Right cardiac atrium (tissue), 5 donors: ENCODE measurements around the gene SAFB. TPM values are rescaled to one million over a fixed set of nuclear protein-coding genes. Genes with fewer than 3 reads are reported as not detected.
"Not testable (repeated sequence)": the region's sequence is repeated elsewhere in the genome, so short reads cannot be mapped to it uniquely, and the experiment has no call there.

Experiments used
- ATAC-seq, 2 donors: fragments of 200-7000 bp; cut with Tn5 transposase; one replicate each; pipeline versions ENCODE4 v1.8.0 to v1.9.1; 2020; ENCODE audit warnings: moderate library complexity in 2 of 2, mild to moderate bottlenecking in 1 of 2
- DNase-seq, 3 donors: peaks; one replicate each; pipeline ENCODE4 v3.0.0-alpha.2; 2020
- H3K27ac ChIP-seq: one replicate; pipeline ENCODE4 v1.5.1; 2013; ENCODE audit warnings: mild to moderate bottlenecking, low read length, control low read depth, moderate library complexity
- H3K27me3 ChIP-seq: one replicate; pipeline ENCODE4 v1.6.1; 2013; ENCODE audit not compliant: control insufficient read depth, insufficient read depth
- H3K4me1 ChIP-seq: one replicate; pipeline ENCODE4 v1.6.1; 2013; ENCODE audit warnings: low read length; ENCODE audit not compliant: control insufficient read depth, insufficient read depth
- H3K4me3 ChIP-seq: one replicate; pipeline ENCODE4 v1.5.1; 2013; ENCODE audit warnings: low read length, control low read depth
- H3K9me3 ChIP-seq: one replicate; pipeline ENCODE4 v1.6.1; 2013; ENCODE audit warnings: low read length; ENCODE audit not compliant: control insufficient read depth
- WGBS: extraction: QIAGEN DNeasy Blood & Tissue Kit; methylation state at CpG from one replicate; pipeline ENCODE4 v1.1.7; 2013; 5-methylcytosine and 5-hydroxymethylcytosine counted together
- intact Hi-C, 4 donors: fragments of 100-400 bp; cut with DNase I; formaldehyde crosslinking; loops; one replicate each; pipeline versions ENCODE4 v1.11.0 to v1.14.0; 2022 to 2023
- polyA plus RNA-seq: library from polyadenylated mRNA; stranded (reverse); fragments of 200-250 nt; gene quantifications from one replicate; pipeline ENCODE4 v1.2.3, GENCODE V29; 2013
- total RNA-seq, 4 donors: library from RNA; stranded (reverse); fragmentation: NEBNext Ultra II Directional; extraction: Animal tissue kit (Norgen Biotek cat#: 25700); gene quantifications; one replicate each; pipeline ENCODE4 v1.2.1, GENCODE V29; 2021
- donor health status: healthy with polysubstance abuse.
- donor health status: DM: no; HTN: yes; CAD: no.
- donor health status: DM: no; HTN: no; CAD: no.
- donor health status: DM: no; HTN: yes; CAD: no; lungs with severe emphysema.
- donor health status: DM: yes; HTN: yes; CAD: no.

Gene SAFB
- total and polyA plus RNA-seq, 5 donors = 48.4 to 65.0 (median 61.7) TPM

DNA sequence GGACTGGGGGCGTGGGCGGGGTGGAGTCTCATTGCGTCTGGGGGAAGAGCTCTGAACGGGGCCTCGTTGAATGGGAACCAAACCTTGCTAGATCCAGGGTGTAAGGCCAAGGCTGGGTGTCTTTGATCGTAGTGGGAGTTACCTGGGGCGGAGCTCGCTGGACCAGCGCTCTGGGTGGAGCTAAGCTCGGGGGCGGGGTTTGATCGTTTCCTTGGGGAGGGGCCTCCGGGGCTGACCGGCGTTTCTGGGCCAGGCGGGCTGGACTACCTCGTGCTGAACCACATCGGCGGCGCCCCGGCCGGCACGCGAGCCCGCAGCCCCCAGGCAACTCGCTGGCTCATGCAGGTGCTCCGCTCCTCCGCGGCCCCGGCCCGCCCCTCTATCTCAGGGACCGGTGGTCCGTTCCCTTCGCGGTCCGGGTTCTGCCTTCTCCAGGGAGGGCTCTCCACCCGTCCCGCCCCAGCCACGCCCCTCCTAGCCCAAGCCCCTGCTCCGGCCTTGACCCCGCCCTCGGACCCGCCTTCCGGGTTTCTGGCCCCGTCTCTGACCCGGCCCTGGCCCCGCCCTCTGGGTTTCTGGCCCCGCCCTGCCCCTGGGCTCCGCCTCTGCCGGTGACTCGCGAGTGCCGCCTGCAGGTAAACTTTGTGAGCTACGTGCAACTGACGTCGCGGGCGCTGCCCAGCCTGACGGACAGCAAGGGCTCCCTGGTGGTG is 63.9 kb downstream of the SAFB start:
- Histone ChIP-seq H3K4me3 (peak overlapping the region; percentile 45), H3K27me3 (no peaks in the 10 kb centered on the region), H3K27ac (peak overlapping the region; percentile 22), H3K9me3 (no peaks in the 10 kb centered on the region), H3K4me1 (peaks cover under 1% of the 10 kb centered on the region)
- ATAC-seq (peak; percentile 86 to 88), DNase-seq (peak; percentile 100)
- 1% methylated on average over 59 of the region's 59 CpGs for WGBS
- intact Hi-C loops = no loop called here

DNA sequence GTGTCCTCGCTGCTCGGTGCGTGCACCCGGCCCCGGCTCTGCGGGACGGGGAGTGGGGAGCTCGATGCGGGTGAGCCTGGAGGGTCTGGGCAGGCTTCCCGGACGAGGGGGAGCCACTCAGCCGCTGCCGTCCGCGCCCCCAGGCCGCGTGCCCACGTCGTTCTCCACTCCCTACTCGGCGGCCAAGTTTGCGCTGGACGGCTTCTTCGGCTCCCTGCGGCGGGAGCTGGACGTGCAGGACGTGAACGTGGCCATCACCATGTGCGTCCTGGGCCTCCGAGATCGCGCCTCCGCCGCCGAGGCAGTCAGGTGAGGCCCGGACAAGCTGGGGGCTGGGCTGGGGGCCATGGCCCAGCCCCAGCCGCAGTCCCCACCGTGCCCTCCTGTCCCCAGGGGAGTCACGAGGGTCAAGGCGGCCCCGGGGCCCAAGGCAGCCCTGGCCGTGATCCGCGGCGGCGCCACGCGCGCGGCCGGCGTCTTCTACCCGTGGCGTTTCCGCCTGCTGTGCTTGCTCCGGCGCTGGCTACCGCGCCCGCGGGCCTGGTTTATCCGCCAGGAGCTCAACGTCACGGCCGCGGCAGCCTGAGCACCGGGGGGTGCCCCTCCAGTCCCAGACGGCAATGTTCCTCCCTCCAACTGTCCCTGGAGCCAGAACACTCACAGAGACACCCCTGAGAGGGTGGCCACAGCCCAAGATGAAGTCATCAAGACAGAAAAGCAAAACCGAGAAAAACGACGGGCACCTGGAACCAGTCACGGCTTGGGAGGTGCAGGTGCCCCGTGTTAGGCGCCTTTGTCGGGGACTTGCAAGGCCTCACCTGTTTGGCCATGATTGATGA is 64.7 kb downstream of the SAFB start:
- DNase-seq (peak in 2 of 3 donors; percentile 43 to 69), ATAC-seq (no peak)
- Histone ChIP-seq H3K27me3 (no peaks in the 10 kb centered on the region), H3K27ac (no peak overlapping the region), H3K4me1 (peaks cover 7% of the 10 kb centered on the region), H3K4me3 (peak overlapping the region; percentile 6), H3K9me3 (no peaks in the 10 kb centered on the region)
- WGBS = 48% methylated on average over 76 of the region's 76 CpGs
- intact Hi-C loops = no loop called here

GRCh38 chr19:5688262-5688881 is 65.5 kb downstream of the SAFB start:
- peak; percentile 18 to 56 (median 41) for DNase-seq
- H3K27me3 ChIP-seq, H3K4me1 ChIP-seq, H3K4me3 ChIP-seq, ATAC-seq, intact Hi-C loops, H3K27ac ChIP-seq, H3K9me3 ChIP-seq: not testable (repeated sequence)
- WGBS = 95% methylated on average over 13 of the region's 13 CpGs

DNA sequence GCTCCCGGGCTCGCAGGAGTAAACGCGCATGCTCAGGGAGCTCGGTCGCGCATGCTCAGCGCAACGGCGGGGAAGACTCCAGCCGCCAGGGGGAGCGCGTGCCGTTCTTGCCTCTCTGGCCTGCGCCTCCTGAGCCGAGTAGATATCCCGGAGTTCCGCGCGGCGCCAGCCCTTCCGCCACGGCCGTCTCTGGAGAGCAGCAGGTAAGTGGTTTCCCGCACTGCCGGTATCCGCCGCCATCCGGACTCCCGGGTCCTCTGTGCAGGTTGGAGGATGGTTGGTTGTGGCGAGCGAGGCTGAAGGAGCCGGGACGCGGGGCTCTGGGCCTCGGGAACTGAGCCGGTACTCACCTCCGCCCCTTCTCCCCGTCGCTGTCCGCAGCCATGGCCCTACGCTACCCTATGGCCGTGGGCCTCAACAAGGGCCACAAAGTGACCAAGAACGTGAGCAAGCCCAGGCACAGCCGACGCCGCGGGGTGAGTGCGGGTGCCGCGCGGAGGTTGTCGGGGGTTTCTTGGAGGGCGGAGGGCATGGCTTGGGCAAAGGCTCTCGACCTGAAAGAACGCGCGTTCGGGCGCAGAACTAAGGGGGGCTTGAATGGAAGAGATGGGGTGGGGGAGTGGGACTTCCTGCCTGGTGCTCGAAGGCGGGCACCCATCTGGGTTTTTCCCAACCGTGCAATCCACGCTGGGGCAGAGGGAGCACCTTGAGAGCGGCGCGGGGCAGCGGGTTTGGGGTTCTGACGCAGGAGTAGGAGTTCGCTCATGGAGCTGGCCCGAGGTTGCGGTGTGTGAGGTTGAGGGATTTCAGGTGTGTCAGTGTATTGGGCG is 67.5 kb downstream of the SAFB start, which contains the start of gene RPL36:
TSS of gene RPL36 (plus strand) at position 171 of the 830 bp plus-strand sequence. CDS start at position 384, 213 bp downstream.
- H3K4me3 ChIP-seq = peak within 1 kb of the TSS; percentile 53
- DNase-seq (peak; percentile 98 to 100 (median 99)), ATAC-seq (peak; percentile 68 to 80)
- intact Hi-C loops = no loop called here
- no peaks in the 10 kb centered on the region for H3K27me3 ChIP-seq
- no peaks in the 10 kb centered on the region for H3K9me3 ChIP-seq
- WGBS = under 1% methylated on average over 73 of the region's 73 CpGs
- peak within 1 kb of the TSS; percentile 89 for H3K27ac ChIP-seq
- H3K4me1 ChIP-seq = peaks cover 7% of the 10 kb centered on the region

- WGBS = 3% methylated on average over 54 of the region's 54 CpGs
- H3K27ac ChIP-seq = peak overlapping the region; percentile 89
- peak overlapping the region; percentile 53 for H3K4me3 ChIP-seq
- peaks cover 7% of the 10 kb centered on the region for H3K4me1 ChIP-seq
- DNase-seq (peak; percentile 86 to 93 (median 93)), ATAC-seq (peak; percentile 12 to 43)
- H3K9me3 ChIP-seq = no peaks in the 10 kb centered on the region
- intact Hi-C loops = no loop called here
- H3K27me3 ChIP-seq = no peaks in the 10 kb centered on the region
These were observed 68.3 kb downstream of the SAFB start for GRCh38 chr19:5690955-5691821.

- ATAC-seq (no peak), DNase-seq (peak in 2 of 3 donors; percentile 65 to 69)
- no peaks in the 10 kb centered on the region for H3K9me3 ChIP-seq
- intact Hi-C loops = no loop called here
- H3K27me3 ChIP-seq = no peaks in the 10 kb centered on the region
- WGBS = 48% methylated on average over 42 of the region's 42 CpGs
- H3K4me3 ChIP-seq = no peak overlapping the region
- peaks cover 7% of the 10 kb centered on the region for H3K4me1 ChIP-seq
- no peak overlapping the region for H3K27ac ChIP-seq
These were observed 69.2 kb downstream of the SAFB start for GRCh38 chr19:5691822-5692722.

DNA sequence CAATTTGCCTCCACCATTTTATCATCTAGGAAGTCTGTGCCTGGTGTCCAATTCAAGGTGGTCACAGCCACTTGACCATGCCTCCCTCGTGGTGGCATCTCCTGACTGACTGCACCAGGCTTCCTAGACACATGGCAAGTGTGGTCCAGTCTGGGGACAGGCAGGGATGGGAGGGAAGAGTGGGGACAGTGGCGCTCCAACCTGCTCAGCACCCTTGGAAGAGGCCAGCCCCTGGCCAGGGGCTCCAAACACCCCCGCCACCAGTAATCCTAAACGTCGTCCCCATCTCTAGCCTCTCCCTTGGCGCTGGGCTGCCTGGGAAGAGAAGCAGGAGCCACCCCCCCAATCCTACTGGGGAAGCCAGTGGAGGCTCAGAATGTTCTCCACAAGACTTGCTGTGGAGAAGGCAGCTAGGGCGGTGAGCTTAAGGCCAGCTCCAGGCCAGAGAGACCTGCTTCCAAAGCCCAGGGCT is 69.9 kb downstream of the SAFB start:
- ATAC-seq (no peak), DNase-seq (peak in 1 of 3 donors; percentile 50)
- 68% methylated on average over 7 of the region's 7 CpGs for WGBS
- no peaks in the 10 kb centered on the region for H3K9me3 ChIP-seq
- peaks cover 7% of the 10 kb centered on the region for H3K4me1 ChIP-seq
- no peak overlapping the region for H3K4me3 ChIP-seq
- H3K27me3 ChIP-seq = no peaks in the 10 kb centered on the region
- H3K27ac ChIP-seq = no peak overlapping the region
- intact Hi-C loops = no loop called here

DNA sequence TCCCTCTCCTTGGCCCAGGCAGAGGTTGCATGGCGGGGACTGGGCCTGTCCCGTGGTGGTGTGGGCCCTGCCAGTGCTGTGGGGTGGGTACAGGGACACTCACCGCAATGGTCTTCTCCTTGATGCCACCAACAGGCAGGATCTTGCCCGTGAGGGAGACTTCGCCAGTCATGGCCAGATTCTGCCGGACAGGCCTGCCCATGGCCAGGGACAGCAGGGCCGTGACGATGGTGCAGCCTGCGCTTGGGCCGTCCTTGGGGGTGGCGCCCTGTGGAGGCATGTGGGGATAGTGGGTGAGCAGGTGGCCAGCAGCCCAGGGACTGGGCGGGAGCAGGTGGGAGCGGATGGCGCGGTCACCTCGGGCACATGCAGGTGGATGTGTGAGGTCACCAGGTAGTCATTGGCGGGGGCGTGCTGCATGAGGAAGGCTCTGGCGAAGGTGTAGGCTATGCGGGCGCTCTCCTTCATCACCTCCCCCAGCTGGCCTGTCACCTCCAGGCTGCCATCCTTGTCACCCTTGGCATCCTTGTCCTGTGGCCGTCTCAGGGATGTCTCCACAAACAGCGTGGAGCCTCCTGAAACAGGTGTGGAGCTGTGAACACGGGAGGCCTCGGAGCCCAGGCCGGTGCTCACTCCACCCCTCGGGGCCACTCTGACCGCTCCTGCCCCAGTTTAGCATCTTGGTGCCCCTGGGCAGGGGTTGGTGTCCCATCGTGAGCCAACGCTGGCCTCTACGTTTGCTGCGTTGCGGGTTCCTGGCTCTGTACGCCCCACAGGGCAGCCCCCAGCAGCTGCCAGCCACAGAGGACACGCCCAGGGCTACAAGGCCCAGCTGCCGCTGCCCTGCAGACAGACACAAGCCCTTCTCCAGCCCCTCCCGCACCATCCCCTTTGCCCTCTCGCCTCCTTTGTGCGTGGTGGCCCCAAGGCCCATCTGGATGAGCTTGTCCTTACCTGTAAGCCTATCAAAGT is 70.6 kb downstream of the SAFB start:
- WGBS = 84% methylated on average over 39 of the region's 39 CpGs
- H3K9me3 ChIP-seq = no peaks in the 10 kb centered on the region
- H3K4me1 ChIP-seq = peaks cover 7% of the 10 kb centered on the region
- intact Hi-C loops = no loop called here
- ATAC-seq = no peak
- peak in 1 of 3 donors; percentile 64 for DNase-seq
- H3K4me3 ChIP-seq = no peak overlapping the region
- H3K27ac ChIP-seq = no peak overlapping the region
- H3K27me3 ChIP-seq = no peaks in the 10 kb centered on the region
